Activated T-cell treated with anti-CD3 and anti-CD28 coated beads, Interleukin-2, amount 50 U/mL, for 72 hours (primary cell): ENCODE measurements around the gene RBM23. TPM values are rescaled to one million over a fixed set of nuclear protein-coding genes. Genes with fewer than 3 reads are reported as not detected.
A peak's percentile ranks its signal among the peaks of the same experiment; 100 is the strongest.

Experiments
- ATAC-seq, 2 donors: fragments of 150-1000 bp; cut with Tn5 transposase; replicated peaks in 1 of 2; 2 replicates each; pipeline ENCODE4 v1.10.0; 2021; ENCODE audit warnings: moderate library complexity in 2 of 2, mild to moderate bottlenecking in 1 of 2
- DNase-seq, 2 donors: peaks; one replicate each; pipeline ENCODE4 v3.0.0; 2021 to 2022; ENCODE audit warnings: mixed read lengths in 1 of 2
- H3K27ac Mint-ChIP-seq: one replicate; pipeline ENCODE4 v1.8.0; 2022; ENCODE audit warnings: mild to moderate bottlenecking, moderate library complexity, mixed read lengths
- H3K27me3 Mint-ChIP-seq: one replicate; pipeline ENCODE4 v1.8.0; 2022; ENCODE audit warnings: low read depth, mixed read lengths
- H3K36me3 Mint-ChIP-seq, 2 donors: one replicate each; pipeline ENCODE4 v1.8.0; 2022; ENCODE audit warnings: mixed read lengths in 2 of 2, mild to moderate bottlenecking in 1 of 2; ENCODE audit not compliant: insufficient read depth in 2 of 2
- H3K4me1 Mint-ChIP-seq: one replicate; pipeline ENCODE4 v1.8.0; 2022; ENCODE audit warnings: low read depth, mixed read lengths
- H3K4me3 Mint-ChIP-seq, 2 donors: one replicate each; pipeline ENCODE4 v1.8.0; 2022; ENCODE audit warnings: mild to moderate bottlenecking in 2 of 2, mixed read lengths in 2 of 2, moderate library complexity in 2 of 2
- H3K9me3 Mint-ChIP-seq, 2 donors: one replicate each; pipeline ENCODE4 v1.8.0; 2022; ENCODE audit warnings: mixed read lengths in 2 of 2
- total RNA-seq, 2 donors: library from RNA; stranded (reverse); gene quantifications; one replicate each; pipeline ENCODE4 v1.2.3, GENCODE V29; 2022

Gene RBM23
- total RNA-seq, 2 donors from 2014 or later = 69.5 to 77.5 TPM

DNA sequence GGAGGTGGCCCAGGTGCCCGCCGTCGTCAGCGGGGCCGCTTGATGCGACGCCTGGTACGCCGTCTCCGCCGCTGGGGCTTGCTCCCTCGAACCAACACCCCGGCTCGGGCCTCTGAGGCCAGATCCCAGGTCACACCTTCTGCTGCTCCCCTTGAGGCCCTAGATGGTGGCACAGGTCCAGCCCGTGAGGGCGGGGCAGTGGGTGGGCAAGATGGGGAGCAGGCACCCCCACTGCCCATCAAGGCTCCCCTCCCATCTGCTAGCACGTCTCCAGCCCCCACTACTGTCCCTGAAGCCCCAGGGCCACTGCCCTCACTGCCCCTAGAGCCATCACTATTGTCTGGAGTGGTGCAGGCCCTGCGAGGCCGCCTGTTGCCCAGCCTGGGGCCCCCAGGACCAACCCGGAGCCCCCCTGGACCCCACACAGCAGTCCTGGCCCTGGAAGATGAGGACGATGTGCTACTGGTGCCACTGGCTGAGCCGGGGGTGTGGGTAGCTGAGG is 41.9 kb downstream of the RBM23 start:
- H3K4me1 Mint-ChIP-seq = peaks cover 22% of the 10 kb centered on the region
- ATAC-seq (no peak), DNase-seq (no peak)
- no peak overlapping the region for H3K4me3 Mint-ChIP-seq
- H3K9me3 Mint-ChIP-seq = no peaks in the 10 kb centered on the region
- H3K27ac Mint-ChIP-seq = no peak overlapping the region
- no peaks in the 10 kb centered on the region for H3K27me3 Mint-ChIP-seq
- peaks cover 14 to 19% of the 10 kb centered on the region in 2 donors for H3K36me3 Mint-ChIP-seq

DNA sequence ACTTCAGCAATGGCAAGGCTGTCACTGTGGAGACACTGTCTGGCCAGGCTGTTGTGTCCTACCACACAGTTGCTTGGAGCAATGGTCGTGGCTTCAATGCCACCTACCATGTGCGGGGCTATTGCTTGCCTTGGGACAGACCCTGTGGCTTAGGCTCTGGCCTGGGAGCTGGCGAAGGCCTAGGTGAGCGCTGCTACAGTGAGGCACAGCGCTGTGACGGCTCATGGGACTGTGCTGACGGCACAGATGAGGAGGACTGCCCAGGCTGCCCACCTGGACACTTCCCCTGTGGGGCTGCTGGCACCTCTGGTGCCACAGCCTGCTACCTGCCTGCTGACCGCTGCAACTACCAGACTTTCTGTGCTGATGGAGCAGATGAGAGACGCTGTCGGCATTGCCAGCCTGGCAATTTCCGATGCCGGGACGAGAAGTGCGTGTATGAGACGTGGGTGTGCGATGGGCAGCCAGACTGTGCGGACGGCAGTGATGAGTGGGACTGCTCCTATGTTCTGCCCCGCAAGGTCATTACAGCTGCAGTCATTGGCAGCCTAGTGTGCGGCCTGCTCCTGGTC is 43.1 kb downstream of the RBM23 start:
- Mint-ChIP-seq H3K27me3 (no peaks in the 10 kb centered on the region), H3K4me1 (peaks cover 21% of the 10 kb centered on the region), H3K4me3 (no peak overlapping the region), H3K9me3 (no peaks in the 10 kb centered on the region), H3K27ac (no peak overlapping the region), H3K36me3 (peaks cover 16 to 19% of the 10 kb centered on the region in 2 donors)
- ATAC-seq (no peak), DNase-seq (no peak)

DNA sequence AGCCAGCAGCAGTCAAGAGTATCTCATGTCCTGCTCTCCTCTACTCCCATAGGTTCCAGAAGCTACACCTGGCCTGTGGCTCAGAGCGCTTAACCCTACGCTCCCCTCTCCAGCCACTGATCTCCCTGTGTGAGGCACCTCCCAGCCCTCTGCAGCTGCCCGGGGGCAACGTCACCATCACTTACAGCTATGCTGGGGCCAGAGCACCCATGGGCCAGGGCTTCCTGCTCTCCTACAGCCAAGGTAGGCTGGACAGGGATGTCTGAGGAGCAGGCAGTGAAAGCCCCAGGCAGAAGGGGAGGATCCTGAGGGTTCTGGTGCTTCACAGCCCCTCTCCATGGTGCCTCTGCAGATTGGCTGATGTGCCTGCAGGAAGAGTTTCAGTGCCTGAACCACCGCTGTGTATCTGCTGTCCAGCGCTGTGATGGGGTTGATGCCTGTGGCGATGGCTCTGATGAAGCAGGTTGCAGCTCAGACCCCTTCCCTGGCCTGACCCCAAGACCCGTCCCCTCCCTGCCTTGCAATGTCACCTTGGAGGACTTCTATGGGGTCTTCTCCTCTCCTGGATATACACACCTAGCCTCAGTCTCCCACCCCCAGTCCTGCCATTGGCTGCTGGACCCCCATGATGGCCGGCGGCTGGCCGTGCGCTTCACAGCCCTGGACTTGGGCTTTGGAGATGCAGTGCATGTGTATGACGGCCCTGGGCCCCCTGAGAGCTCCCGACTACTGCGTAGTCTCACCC is 43.8 kb downstream of the RBM23 start:
- H3K36me3 Mint-ChIP-seq = peaks cover 16 to 19% of the 10 kb centered on the region in 2 donors
- no peak for DNase-seq
- no peaks in the 10 kb centered on the region for H3K27me3 Mint-ChIP-seq
- no peak for ATAC-seq
- no peak overlapping the region for H3K27ac Mint-ChIP-seq
- H3K4me1 Mint-ChIP-seq = peaks cover 28% of the 10 kb centered on the region
- no peaks in the 10 kb centered on the region for H3K9me3 Mint-ChIP-seq
- H3K4me3 Mint-ChIP-seq = no peak overlapping the region

GRCh38 chr14:22872833-22873520 is 46.0 kb downstream of the RBM23 start:
- Mint-ChIP-seq H3K4me1 (peaks cover 35% of the 10 kb centered on the region), H3K27ac (peak overlapping the region; percentile 89), H3K4me3 (peak overlapping the region; percentile 93 to 95), H3K9me3 (no peaks in the 10 kb centered on the region), H3K27me3 (no peaks in the 10 kb centered on the region), H3K36me3 (peaks cover 16 to 17% of the 10 kb centered on the region in 2 donors)
- ATAC-seq (no peak), DNase-seq (no peak)

GRCh38 chr14:22872033-22872832 is 46.7 kb downstream of the RBM23 start:
- peaks cover 12 to 16% of the 10 kb centered on the region in 2 donors for H3K36me3 Mint-ChIP-seq
- ATAC-seq (peak; percentile 29 to 37), DNase-seq (peak; percentile 71 to 77)
- H3K9me3 Mint-ChIP-seq = no peaks in the 10 kb centered on the region
- no peaks in the 10 kb centered on the region for H3K27me3 Mint-ChIP-seq
- peak overlapping the region; percentile 93 to 95 for H3K4me3 Mint-ChIP-seq
- peaks cover 35% of the 10 kb centered on the region for H3K4me1 Mint-ChIP-seq
- peak overlapping the region; percentile 89 for H3K27ac Mint-ChIP-seq

DNA sequence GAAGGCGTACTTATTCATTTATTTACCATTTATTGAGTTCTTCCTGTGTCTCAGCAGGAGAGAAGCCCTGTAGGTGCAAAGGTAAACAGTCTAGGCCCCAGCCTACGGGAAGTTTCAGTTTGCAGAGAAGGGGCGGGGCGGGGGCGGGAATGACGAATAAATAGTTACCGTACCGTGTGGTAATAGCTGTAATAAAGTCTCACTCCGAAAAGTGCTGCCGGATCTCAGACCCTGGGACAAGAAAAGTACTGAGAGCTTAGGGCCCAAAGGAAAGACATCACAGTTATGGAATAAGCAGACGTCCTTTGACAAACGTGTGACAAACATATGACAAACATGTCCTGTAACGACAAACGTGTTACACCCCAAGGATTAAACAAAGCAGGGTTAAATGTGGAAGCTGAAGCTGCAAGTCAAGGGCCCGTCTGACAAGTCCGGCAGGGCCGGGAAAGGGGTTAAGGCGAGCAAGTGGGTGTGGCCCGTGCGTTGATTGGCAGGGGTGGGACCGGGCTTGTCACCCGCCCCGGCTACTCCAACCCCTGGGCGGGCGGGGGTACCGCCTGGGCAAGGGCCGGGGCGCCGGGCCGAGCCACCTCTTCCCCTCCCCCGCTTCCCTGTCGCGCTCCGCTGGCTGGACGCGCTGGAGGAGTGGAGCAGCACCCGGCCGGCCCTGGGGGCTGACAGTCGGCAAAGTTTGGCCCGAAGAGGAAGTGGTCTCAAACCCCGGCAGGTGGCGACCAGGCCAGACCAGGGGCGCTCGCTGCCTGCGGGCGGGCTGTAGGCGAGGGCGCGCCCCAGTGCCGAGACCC is 47.5 kb downstream of the RBM23 start, which contains the start of gene LRP10:
TSS of gene LRP10 (plus strand) at position 517 of the 809 bp plus-strand sequence. CDS start 564 bp downstream, outside the sequence.
- peak within 1 kb of the TSS; percentile 93 for H3K27ac Mint-ChIP-seq
- ATAC-seq (peak; percentile 90), DNase-seq (peak; percentile 89 to 93)
- no peaks in the 10 kb centered on the region for H3K27me3 Mint-ChIP-seq
- H3K36me3 Mint-ChIP-seq = peaks cover 12 to 16% of the 10 kb centered on the region in 2 donors
- H3K9me3 Mint-ChIP-seq = no peaks in the 10 kb centered on the region
- H3K4me1 Mint-ChIP-seq = peaks cover 35% of the 10 kb centered on the region
- peak within 1 kb of the TSS; percentile 93 to 95 for H3K4me3 Mint-ChIP-seq

DNA sequence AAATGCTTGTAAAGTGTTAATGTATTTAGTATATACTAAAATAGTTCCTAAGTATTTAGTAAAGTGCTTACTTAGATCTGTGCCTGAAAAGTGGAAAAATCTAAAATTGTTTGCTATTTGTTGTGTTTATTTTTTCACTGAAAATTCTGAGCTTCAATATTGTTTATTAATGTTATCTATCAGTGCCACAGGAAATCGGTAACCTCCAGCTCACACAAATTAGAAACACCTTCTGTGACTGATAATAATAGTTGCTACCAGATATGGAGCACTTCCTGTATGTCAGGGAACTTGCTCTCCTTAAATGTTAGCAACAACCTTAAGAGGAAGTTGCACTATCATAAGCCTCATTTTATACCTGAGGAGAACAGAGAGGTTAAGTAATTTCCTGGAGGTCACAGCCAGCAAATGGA is 48.1 kb downstream of the RBM23 start:
- no peaks in the 10 kb centered on the region for H3K27me3 Mint-ChIP-seq
- peak overlapping the region; percentile 93 for H3K27ac Mint-ChIP-seq
- peak overlapping the region; percentile 93 to 95 for H3K4me3 Mint-ChIP-seq

GRCh38 chr14:22866874-22867273 is 52.1 kb downstream of the RBM23 start:
- peaks cover 0 to 2% of the 10 kb centered on the region in 2 donors for H3K36me3 Mint-ChIP-seq
- no peak overlapping the region for H3K4me3 Mint-ChIP-seq
- no peak for ATAC-seq
- no peak for DNase-seq
- H3K9me3 Mint-ChIP-seq = no peaks in the 10 kb centered on the region
- no peak overlapping the region for H3K27ac Mint-ChIP-seq
- peaks cover 25% of the 10 kb centered on the region for H3K4me1 Mint-ChIP-seq
- H3K27me3 Mint-ChIP-seq = peaks cover 9% of the 10 kb centered on the region

More for the DNA sequence above, 48.1 kb downstream of the RBM23 start:
- Mint-ChIP-seq H3K36me3 (peaks cover 8 to 12% of the 10 kb centered on the region in 2 donors), H3K9me3 (no peaks in the 10 kb centered on the region), H3K4me1 (peaks cover 37% of the 10 kb centered on the region)
- ATAC-seq = peak in 1 of 2 donors; percentile 55
- no peak for DNase-seq

DNA sequence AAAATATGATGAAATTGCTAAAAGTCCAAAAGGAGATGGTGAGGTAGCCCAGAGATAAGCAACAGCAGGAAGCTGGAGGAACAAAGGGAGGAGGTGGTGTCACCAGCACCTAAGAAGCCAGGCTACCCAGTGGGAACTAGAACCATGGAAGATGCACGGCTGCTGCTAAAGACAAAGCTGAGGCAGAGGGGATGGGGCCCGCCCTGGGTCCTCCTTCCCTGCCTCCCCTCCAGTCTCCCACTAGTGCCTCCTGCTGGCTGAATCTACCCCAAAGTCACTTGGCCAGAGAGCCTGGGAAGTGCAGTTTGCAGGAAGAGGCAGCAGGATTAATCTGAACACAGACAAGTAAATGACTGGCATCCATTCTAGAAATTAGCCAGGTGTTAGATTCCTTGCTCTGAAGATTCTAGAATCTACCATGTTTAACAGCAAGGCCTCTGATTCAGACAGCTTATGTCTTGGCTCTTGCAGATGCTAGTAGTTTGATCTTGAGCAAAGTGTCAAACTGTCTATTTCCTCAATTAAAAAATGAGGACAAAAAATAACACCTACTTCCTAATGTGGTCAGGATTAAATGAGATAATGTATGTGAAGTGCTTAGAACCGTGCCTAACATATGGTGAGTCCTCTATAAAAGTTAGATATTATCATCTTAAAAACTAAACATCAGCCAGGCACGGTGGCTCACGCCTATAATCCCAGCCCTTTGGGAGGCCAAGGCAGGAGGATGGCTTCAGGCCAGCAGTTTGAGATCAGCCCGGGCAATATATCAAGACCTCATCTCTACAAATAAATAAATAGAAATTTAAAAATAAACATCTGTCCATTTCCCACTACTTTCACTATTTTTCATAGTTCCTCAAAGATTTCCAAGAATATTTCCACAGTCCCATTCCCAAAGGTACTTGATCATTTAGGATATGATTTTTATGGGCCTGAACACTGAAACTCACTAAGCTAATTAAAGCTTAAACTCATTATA is 53.2 kb downstream of the RBM23 start:
- H3K27me3 Mint-ChIP-seq = peaks cover 21% of the 10 kb centered on the region

GRCh38 chr14:22864979-22865378 is 54.0 kb downstream of the RBM23 start:
- H3K27me3 Mint-ChIP-seq = peaks cover 22% of the 10 kb centered on the region
- H3K36me3 Mint-ChIP-seq = no peaks in the 10 kb centered on the region
- H3K4me1 Mint-ChIP-seq = peaks cover 14% of the 10 kb centered on the region
- DNase-seq (no peak), ATAC-seq (no peak)
- H3K4me3 Mint-ChIP-seq = no peak overlapping the region
- peak overlapping the region; percentile 20 for H3K27ac Mint-ChIP-seq
- no peaks in the 10 kb centered on the region for H3K9me3 Mint-ChIP-seq

More for the DNA sequence above, 53.2 kb downstream of the RBM23 start:
- ATAC-seq (no peak), DNase-seq (no peak)
- Mint-ChIP-seq H3K27ac (peak overlapping the region; percentile 20), H3K4me1 (peaks cover 21% of the 10 kb centered on the region), H3K9me3 (no peaks in the 10 kb centered on the region), H3K4me3 (no peak overlapping the region), H3K36me3 (no peaks in the 10 kb centered on the region)

- H3K4me3 Mint-ChIP-seq = no peak overlapping the region
Observed at GRCh38 chr14:22861651-22862050, 57.3 kb downstream of the RBM23 start.

More at GRCh38 chr14:22861651-22862050, 57.3 kb downstream of the RBM23 start:
- peaks cover 27% of the 10 kb centered on the region for H3K4me1 Mint-ChIP-seq
- DNase-seq (no peak), ATAC-seq (no peak)
- peaks cover 0 to 2% of the 10 kb centered on the region in 2 donors for H3K36me3 Mint-ChIP-seq
- H3K27ac Mint-ChIP-seq = no peak overlapping the region
- peaks cover 22% of the 10 kb centered on the region for H3K27me3 Mint-ChIP-seq
- no peaks in the 10 kb centered on the region for H3K9me3 Mint-ChIP-seq
